GM12865 (cell line): ENCODE measurements around the gene ESM1.

Experiments used
- DNase-seq: peaks from one replicate; pipeline ENCODE4 v3.0.0; 2010; ENCODE audit warnings: low read depth
- H3K4me3 ChIP-seq: 2 replicates; pipeline ENCODE4 v1.5.1; 2011; ENCODE audit warnings: mild to moderate bottlenecking, low read depth, low read length, control low read depth
- CTCF ChIP-seq: IDR thresholded peaks from 2 replicates; pipeline ENCODE4 v1.5.1; 2011; ENCODE audit warnings: low read length, control low read depth, low read depth, inconsistent platforms; ENCODE audit not compliant: insufficient read depth; ENCODE audit errors: missing control alignments

The ESM1 gene

DNA sequence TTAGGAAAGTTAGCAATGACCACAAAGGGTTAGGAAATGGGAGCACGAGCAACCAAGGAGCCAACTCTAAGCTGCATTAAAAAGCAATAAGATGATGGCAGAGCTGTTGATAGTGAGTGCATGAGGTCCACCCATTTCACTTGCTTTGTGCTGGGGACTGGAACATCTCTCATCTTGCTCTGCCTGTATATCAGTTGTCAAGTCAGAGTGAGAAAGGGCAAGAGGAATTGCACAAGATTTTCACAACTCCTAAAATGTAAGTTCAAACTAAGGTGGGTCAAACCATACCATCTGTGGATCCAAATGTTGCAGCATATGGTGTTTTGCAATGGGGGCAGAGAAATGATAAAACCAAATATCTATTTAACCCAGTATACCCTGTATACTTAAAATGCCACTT lies 2.8 kb upstream of the ESM1 start:
- DNase-seq = no peak
- H3K4me3 ChIP-seq = no peak overlapping the region
- TF ChIP-seq CTCF = no peak

DNA sequence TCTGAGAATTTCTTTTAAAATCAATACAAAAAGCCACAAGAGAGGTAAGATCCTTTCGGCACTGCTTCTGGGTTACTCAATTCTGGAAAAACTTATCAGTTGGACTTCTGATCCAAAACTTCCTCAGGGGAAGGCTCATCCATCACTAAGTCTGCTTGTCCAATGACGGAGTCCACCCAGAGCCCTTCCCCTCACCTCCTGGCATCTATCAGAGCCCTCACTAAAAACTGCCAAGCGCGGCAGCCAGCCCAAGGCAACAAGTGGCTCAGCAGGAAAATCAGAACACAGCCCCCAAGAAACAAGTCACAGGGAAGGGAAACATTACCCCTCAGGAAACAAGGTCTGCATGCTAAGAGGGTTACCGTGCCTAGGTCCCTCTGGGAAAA lies 869 bp upstream of the ESM1 start:
- no peak overlapping the region for H3K4me3 ChIP-seq
- TF ChIP-seq CTCF = no peak
- DNase-seq = no peak

DNA sequence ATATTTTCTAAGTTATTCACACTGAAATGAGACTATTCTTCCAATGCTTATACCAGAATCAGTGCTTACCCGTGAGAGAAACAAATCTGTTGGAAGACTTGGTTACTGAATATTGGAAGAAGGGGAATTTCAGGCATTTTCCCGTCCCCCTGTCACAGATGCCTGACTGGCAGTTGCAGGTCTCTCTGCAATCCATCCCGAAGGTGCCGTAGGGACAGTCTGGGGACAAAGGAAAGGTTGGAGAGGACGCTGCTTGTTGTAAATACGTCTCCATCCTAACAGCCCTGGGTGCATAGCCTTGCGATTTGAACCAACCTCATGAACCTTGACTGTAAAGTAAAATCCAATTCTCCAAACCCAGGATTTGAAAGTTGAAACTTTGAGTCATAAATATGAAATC lies 3.5 kb downstream of the ESM1 start:
- DNase-seq = no peak
- H3K4me3 ChIP-seq = no peak overlapping the region
- TF ChIP-seq CTCF = no peak

GRCh38 chr5:54975701-54976100 lies 9.7 kb downstream of the ESM1 start:
- TF ChIP-seq CTCF = no peak
- no peak overlapping the region for H3K4me3 ChIP-seq
- no peak for DNase-seq

DNA sequence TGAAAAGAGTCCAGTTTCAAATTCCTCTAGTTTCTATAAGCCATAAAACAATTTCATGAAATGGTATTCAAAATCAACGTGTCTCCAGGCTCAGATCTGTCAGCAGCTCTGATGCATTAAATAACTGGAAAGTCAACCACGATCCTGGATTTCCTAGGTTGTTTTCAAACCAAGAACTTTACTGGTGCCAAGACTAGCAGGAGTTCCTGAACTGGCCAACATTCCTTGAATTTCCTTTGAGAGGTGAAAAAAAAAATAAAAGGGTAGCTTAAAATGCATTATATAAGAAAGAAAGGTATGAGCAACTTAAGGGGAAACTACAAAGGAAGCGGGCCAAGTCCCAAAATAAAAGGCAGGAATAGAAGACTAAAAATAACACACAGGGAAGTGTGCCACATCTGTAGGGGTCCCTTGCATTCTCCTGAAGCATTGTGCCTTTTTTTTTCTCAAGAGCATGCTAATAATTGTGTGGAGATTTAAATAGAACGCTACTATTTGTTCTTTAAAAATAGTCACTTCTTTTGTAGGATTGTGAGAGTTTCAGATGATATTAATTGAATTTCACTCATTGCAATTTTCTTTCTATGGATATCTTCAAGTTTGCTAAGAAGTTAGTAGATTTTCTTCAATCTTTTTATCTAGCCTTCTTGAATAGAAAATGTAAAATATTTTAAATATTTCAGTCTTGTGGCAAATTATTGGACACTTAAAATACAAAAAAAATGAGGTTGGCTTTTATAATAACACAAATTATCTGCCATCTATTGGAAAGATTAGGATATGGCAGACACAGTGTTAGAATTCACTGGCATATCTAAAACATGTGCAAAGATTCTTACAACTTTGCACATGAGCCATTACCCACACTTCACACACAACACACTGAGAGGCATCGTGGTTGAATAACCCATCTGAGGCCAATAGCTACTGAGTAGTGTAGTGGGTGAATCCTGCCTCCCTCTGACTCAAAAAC lies 15.3 kb downstream of the ESM1 start:
- no peak overlapping the region for H3K4me3 ChIP-seq
- no peak for DNase-seq
- TF ChIP-seq CTCF = no peak

DNA sequence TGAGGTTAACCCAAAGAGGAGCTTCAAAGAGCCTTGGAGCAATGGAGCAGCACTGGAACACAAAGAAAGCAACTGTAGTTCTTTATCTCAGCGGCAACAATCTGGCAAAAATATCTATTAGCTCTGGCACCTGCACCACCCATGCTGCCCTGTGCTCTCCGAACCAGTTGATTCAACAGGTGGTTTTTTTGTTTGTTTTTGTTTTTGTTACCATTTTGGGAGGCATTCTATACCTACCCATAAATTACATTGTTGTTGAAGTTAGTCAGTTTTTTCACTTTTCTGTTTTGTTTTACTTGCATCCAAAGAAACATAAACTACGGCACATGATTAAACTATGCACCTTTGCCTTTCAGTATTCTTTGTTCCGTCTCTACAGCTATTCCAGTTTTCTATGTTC lies 16.2 kb downstream of the ESM1 start:
- H3K4me3 ChIP-seq = no peak overlapping the region
- no peak for TF ChIP-seq CTCF

DNA sequence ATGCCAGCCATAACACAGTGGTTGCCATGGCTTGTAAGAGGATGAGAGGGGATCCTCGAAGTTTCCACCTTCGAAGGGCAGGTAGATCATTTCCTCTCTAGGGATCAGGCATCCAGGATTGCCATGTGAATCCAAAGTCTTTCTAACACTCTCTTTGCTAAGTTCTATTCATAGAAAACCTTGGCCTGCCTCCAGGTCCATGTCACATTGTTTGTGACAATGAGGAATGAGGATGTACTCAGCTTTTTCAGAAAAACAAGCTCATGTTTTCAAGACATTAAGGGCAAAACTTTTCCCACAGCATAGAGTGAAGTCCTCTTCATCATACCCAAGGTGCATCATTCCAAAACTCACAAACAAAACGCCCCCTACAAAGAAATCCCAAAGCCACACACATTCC lies 19.6 kb downstream of the ESM1 start:
- no peak for DNase-seq
- TF ChIP-seq CTCF = no peak
- H3K4me3 ChIP-seq = no peak overlapping the region

More for the DNA sequence above, 16.2 kb downstream of the ESM1 start:
- no peak for DNase-seq
